ENCODE data around the gene ACOXL. TPM values are rescaled to one million over a fixed set of nuclear protein-coding genes. Genes with fewer than 3 reads are reported as not detected.
A peak's percentile ranks its signal among the peaks of the same experiment; 100 is the strongest.

The ACOXL gene
- total and polyA plus RNA-seq, 9 of the 15 experiments (the other 6 are each of a cell fraction or from before 2014, with no cell fraction given) = 0.31 to 0.56 TPM; not detected in 7

DNA sequence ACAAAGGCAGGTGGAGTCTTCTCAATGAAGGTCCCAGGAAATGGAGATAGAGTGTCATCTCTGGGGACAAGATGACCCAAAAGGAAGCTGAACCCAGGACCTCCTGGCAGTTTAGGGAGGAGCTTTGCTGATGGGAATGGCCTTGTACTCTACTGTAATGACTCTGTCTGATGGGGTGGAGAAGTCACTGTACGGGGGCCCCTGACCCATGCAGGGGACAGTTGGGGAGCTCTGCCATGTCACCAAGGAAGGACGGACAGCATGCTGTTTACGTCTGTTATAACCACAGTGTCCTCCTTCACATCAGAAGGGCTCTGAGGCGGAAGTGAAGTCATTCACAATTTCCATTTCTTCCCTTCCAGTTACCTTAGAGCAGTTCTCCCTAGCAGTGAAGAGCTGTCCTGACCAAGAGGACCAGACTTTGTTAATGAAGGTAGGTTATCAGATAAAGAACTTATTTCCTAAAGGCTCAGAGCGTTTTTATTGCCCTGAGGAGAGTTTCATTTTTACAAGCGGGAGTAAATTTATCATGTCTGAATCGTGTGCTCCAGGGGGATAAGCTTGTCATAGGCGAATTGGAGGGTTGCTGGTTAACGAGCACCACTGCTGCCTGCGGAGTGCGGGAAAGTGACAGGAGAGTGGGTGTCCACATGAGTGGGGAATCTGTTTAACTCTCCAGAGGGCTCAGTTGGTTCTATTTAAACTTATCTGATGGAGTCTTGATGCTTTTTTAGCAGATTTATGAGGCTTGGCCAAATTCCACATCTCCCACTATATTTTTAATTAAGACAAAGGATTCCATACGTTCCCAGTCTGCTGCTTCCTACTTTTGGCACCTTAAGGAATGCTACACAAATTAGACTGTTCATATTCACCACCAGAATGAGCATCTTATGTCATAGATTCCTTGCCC lies 316.7 kb downstream of the ACOXL start:
- POLR2A ChIA-PET = no interaction called here
- in situ Hi-C loops (cut with MboI) = no loop called here

More for the DNA sequence above, 316.7 kb downstream of the ACOXL start:
- Histone ChIP-seq H3K27ac (ENCODE audit: extremely low read depth, low read depth, low read length) (no peak overlapping the region), H3K79me2 (ENCODE audit: control insufficient read depth, insufficient read depth, low read length) (no peaks in the 10 kb centered on the region), H3K36me3 (ENCODE audit: control insufficient read depth, insufficient read depth, low read length) (no peaks in the 10 kb centered on the region), H3K9me1 (ENCODE audit: control insufficient read depth, insufficient read depth, low read length) (no peaks in the 10 kb centered on the region), H3K9me3 (replicated peaks; ENCODE audit: control insufficient read depth, insufficient read depth, low read depth, low read length) (no peaks in the 10 kb centered on the region), H3K9ac (ENCODE audit: insufficient read depth in 1 of 2, low read depth in 2 of 2, low read length in 2 of 2) (no peak overlapping the region), H4K20me1 (replicated peaks; ENCODE audit: control insufficient read depth, insufficient read depth, low read length) (no peaks in the 10 kb centered on the region), H3K4me3 (no peak overlapping the region), H3K4me2 (ENCODE audit: insufficient read depth, low read length) (no peak overlapping the region), H3K27me3 (ENCODE audit: control insufficient read depth in 2 of 2, insufficient read depth in 2 of 2, low read length in 2 of 2) (peaks cover 21 to 40% of the 10 kb centered on the region in 2 experiments; a peak in 3 of 5 replicates), H3K4me1 (replicated peaks in 1 of 2; ENCODE audit: control insufficient read depth in 2 of 2, insufficient read depth in 2 of 2, low read length in 2 of 2) (no peaks in the 10 kb centered on the region; a peak in 1 of 5 replicates), H2AFZ (ENCODE audit: low read depth, low read length) (no peak overlapping the region)
- BruUV-seq (replicated peaks) = no TSS peak
- WGBS (ENCODE audit: insufficient coverage, low coverage, missing lambda C conversion rate) = 3% methylated on average over 12 of the region's 12 CpGs
- CTCF ChIA-PET (ENCODE audit: low intra/inter-chr PET ratio) = no interaction called here
- intact Hi-C loops (cut with micrococcal nuclease) = no loop called here
- ATAC-seq (no peak), DNase-seq (ENCODE audit: extremely low read depth in 1 of 4, low spot score in 3 of 4) (no peak), FAIRE-seq (no peak)
- no peak for TF ChIP-seq BMI1 (IDR thresholded peaks at IDR 0.05; ENCODE audit: low read length)
- no peak for TF ChIP-seq SNAPC5 (CRISPR knock-in tag; IDR thresholded peaks at IDR 0.05)
- no peak for TF ChIP-seq ZBTB33 (CRISPR knock-in tag; IDR thresholded peaks at IDR 0.05)
- no peak for TF ChIP-seq ZC3H4 (CRISPR knock-in tag; IDR thresholded peaks at IDR 0.05; ENCODE audit: borderline replicate concordance)
- TF ChIP-seq GABPA (tag; conservative IDR thresholded peaks at IDR 0.05; ENCODE audit: low read depth) = peak; percentile 59; the same call in 1 of the 2 replicates

All from K562 (cell line).